ENCODE data around the gene PAXIP1.

DNA sequence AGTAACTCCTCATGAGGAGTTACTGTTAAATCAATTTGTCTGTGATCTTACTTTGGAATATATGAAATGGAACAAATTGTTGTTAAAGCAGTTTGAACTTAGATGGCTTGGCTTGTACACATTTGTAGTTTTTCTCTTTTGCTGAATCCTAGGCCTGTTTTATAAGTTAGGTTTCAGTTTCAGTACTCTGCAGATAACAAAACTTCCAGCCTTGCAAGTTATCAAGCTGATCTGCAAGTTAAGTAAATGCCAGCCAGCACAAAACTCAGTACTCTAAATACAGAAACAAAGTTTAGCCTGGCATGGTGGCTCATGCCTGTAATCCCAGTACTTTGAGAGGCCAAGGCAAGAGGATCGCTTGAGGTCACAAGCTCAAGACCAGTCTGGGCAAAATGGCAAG is 25.0 kb upstream of the PAXIP1 start:
- TF ChIP-seq RCOR1 (conservative IDR thresholded peaks at IDR 0.05; ENCODE audit: low read depth, low read length) (no peak), BRCA1 (IDR thresholded peaks at IDR 0.05; ENCODE audit: low read depth, low read length) (no peak), SP1 (IDR thresholded peaks at IDR 0.05; ENCODE audit: low read depth, low read length) (no peak), ETV6 (conservative IDR thresholded peaks at IDR 0.05 in 1 of 2, IDR thresholded peaks at IDR 0.05 in 1 of 2; ENCODE audit: borderline replicate concordance in 1 of 2, low read depth in 1 of 2) (no peak)
- TF ChIP-seq, protein P1, sequence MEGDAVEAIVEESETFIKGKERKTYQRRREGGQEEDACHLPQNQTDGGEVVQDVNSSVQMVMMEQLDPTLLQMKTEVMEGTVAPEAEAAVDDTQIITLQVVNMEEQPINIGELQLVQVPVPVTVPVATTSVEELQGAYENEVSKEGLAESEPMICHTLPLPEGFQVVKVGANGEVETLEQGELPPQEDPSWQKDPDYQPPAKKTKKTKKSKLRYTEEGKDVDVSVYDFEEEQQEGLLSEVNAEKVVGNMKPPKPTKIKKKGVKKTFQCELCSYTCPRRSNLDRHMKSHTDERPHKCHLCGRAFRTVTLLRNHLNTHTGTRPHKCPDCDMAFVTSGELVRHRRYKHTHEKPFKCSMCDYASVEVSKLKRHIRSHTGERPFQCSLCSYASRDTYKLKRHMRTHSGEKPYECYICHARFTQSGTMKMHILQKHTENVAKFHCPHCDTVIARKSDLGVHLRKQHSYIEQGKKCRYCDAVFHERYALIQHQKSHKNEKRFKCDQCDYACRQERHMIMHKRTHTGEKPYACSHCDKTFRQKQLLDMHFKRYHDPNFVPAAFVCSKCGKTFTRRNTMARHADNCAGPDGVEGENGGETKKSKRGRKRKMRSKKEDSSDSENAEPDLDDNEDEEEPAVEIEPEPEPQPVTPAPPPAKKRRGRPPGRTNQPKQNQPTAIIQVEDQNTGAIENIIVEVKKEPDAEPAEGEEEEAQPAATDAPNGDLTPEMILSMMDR (IDR thresholded peaks at IDR 0.05 in 2 of 3, conservative IDR thresholded peaks at IDR 0.05 in 1 of 3; ENCODE audit: control insufficient read depth in 2 of 3, extremely low read depth in 1 of 3, insufficient read depth in 1 of 3, low read depth in 3 of 3, low read length in 3 of 3): no peak
- TF ChIP-seq, protein P2, sequence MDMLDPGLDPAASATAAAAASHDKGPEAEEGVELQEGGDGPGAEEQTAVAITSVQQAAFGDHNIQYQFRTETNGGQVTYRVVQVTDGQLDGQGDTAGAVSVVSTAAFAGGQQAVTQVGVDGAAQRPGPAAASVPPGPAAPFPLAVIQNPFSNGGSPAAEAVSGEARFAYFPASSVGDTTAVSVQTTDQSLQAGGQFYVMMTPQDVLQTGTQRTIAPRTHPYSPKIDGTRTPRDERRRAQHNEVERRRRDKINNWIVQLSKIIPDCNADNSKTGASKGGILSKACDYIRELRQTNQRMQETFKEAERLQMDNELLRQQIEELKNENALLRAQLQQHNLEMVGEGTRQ (IDR thresholded peaks at IDR 0.05; ENCODE audit: borderline replicate concordance, low read depth, low read length): no peak

Data from GM12878 (cell line).